ENCODE measurements around the gene NRXN3.

GRCh38 chr14:79834868-79835267, 1664.7 kb downstream of the NRXN3 start:
- no peak for TF ChIP-seq CTCF (conservative IDR thresholded peaks at IDR 0.05 in 1 of 2, IDR thresholded peaks at IDR 0.05 in 1 of 2; ENCODE audit: low read depth in 1 of 2, low read length in 2 of 2)
- no peak for TF ChIP-seq EZH2 (IDR thresholded peaks at IDR 0.05; ENCODE audit: low read length, missing control alignments)

Data from fibroblast of lung (primary cell).